Activated T-cell treated with anti-CD3 and anti-CD28 coated beads for 24 hours (primary cell): ENCODE results near the gene PBLD.
"Not testable (repeated sequence)": the region's sequence is repeated elsewhere in the genome, so short reads cannot be mapped to it uniquely, and the experiment has no call there.

ENCODE experiments used
- DNase-seq: peaks from one replicate; pipeline ENCODE4 v3.0.0-alpha.2; 2020; ENCODE audit warnings: low read depth

PBLD gene

DNA sequence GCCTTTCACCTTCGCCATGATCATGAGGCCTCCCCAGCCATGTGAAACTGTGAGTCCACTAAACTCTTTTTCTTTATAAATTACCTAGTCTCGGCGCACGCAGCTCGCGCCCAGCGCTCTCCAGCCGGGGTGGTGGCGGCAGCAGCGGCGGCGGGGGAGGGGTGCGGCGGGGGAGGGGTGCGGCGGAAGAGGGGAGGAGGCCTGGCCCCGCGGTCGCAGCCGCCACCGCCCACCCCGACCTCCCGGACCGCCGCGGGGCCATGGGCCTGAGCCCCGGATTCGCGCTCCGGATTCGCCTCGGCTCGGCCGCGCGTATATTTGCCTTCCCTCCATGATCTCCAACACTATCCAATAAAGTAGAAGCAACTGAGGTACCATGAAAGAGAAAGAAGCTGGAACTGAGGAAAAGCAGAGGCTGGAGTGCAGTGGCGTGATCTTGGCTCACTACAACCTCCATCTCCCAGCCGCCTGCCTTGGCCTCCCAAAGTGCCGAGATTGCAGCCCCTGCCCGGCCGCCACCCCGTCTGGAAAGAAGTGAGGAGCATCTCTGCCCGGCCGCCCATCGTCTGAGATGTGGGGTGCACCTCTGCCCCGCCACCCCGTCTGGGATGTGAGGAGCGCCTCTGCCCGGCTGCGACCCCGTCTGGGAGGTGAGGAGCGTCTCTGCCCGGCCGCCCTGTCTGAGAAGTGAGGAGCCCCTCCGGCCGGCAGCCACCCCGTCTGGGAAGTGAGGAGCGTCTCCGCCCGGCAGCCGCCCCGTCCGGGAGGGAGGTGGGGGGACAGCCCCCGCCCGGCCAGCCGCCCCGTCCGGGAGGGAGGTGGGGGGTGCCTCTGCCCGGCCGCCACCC is 53.6 kb downstream of the PBLD start:
- not testable (repeated sequence) for DNase-seq

DNA sequence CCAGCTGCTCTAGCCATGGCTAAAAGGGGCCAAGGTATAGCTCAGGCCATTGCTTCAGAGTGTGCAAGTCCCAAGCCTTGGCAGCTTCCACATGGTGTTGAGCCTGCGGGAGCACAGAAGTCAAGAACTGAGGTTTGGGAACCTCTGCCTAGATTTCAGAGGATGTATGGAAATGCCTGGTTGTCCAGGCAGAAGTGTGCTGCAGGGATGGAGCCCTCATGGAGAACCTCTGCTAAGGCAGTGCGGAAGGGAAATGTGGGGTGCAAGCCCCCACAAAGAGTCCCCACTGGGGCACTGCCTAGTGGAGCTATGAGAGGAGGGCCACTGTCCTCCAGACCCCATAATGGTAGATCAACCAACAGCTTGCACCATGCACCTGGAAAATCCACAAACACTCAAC is 54.9 kb downstream of the PBLD start:
- not testable (repeated sequence) for DNase-seq

- DNase-seq: no peak
These were observed 56.5 kb downstream of the PBLD start for GRCh38 chr10:68276224-68276623.

DNA sequence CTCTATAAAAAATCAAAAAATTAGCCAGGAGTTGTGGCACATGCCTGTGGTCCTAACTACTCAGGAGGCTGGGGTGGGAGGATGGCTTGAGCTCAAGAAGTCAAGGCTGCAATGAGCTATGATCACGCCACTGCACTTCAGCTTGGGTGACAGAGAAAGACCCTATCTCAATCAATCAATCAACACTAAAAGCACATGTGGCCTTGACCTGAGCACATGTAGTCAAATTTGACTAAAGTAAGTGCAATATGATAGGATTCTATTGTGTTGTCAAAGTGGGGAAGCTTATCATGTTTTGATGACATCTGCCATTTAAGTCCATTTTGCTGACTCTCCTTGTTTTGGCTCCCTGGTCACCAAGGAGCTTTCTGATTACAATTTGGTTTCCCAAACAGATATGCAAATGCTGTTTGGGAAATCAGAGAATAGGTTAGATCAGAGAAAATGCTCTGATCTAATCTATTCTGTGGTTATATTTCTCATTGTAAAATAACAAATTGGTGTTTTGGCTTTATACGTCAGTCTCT is 57.1 kb downstream of the PBLD start:
- no peak for DNase-seq

DNA sequence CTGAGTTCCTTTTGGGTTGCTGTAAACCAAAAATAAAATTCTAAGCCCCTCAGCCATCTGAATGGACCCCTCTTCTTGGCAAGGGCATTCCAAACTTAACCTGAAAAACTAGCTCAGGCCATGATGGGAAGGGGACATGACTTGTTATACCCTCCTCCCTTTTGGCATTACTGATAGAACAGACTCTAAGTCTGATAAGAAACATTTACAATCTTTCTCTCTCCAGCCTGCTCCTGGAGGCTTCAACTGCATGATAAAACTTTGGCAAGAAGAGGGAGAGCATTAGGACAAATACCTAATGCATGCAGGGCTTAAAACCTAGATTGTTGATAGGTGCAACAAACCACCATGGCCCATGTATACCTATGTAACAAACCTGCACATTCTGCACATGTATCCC is 59.9 kb downstream of the PBLD start:
- no peak for DNase-seq

DNA sequence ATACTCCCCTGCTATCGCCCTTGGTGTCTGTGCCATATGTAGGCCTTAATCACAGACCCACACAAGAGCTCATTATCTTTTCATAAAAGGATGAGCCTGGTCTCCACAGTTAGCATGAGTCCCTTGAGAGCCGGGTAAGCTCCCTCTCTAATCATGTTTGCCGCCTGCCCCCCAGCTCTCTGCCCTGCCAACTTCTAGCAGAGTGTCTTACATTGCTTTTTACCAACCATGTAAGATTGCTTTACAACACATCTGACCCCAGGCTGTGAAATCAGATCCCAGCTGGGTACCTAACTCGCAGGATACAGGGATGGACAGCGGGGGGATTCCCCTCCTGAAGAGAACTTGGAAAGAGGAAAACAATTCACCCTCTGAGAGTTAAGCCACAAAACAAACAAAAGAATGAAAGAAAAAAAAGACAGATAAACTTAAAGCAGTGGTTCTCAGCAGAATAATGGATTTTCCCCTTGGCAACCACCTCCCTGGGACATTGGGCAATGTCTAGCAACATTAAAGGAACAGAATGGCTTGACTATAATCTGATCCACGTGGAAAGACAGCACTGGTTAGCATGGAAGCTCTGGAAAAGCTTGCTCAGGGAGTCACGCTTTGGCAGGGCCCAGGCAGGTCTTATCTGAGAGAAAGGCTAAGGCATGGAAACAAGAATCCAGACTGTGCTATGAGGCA is 61.4 kb downstream of the PBLD start:
- DNase-seq: no peak

GRCh38 chr10:68269562-68270290 is 63.0 kb downstream of the PBLD start:
- no peak for DNase-seq

DNA sequence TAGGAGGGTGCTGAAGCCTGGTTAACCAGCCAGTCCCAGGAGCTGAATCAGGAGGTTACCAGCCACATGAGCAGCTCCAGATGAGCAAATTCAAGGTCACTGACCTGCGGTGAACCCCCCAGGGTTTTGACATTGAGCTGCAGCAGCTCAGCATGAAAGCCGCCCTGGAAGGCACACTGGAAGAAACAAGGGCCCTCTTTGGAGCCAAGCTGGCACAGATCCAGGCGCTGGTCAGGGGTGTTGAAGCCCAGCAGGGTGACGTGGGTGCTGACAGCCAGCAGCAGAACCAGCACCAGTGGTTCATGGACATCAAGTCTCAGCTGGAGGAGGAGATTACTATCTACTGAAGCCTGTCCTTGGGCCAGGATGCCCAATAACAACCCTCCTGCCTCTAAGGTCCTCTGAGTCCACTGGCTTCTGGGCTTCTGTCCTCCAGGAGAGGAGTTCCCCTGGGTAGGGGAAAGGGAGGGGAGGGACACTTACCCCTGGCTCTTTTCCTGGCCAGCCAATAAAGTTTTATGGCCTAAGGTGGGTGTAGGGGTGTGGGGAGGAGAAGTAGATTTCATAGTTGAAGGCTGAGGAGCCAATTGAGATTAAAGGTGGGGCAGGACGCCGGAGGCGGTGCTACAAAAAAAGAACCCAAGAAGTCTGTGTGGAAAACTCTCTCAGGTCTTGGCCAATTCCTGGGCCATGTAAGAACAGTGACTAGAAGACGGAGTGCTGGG is 71.4 kb downstream of the PBLD start:
- DNase-seq: no peak

DNA sequence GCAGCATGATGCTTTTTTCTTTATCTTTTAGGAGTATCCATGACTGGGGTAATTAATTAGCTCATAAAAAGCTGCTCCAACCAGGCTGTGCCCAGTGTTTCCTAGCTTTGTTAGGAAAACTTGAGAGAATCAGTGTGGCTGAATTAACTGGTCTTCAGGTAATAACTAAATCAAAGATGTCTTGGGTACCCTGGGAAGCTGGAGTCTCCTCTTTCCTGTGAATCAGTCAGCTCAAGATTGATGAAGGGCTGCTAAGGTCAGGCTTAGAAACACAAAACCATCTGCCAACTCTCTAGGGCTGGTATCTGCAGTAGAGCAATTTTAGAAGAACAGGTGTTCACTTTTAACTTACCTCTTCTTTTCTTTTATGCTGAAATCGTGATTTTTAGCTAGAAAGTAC is 79.4 kb downstream of the PBLD start:
- DNase-seq: no peak

DNA sequence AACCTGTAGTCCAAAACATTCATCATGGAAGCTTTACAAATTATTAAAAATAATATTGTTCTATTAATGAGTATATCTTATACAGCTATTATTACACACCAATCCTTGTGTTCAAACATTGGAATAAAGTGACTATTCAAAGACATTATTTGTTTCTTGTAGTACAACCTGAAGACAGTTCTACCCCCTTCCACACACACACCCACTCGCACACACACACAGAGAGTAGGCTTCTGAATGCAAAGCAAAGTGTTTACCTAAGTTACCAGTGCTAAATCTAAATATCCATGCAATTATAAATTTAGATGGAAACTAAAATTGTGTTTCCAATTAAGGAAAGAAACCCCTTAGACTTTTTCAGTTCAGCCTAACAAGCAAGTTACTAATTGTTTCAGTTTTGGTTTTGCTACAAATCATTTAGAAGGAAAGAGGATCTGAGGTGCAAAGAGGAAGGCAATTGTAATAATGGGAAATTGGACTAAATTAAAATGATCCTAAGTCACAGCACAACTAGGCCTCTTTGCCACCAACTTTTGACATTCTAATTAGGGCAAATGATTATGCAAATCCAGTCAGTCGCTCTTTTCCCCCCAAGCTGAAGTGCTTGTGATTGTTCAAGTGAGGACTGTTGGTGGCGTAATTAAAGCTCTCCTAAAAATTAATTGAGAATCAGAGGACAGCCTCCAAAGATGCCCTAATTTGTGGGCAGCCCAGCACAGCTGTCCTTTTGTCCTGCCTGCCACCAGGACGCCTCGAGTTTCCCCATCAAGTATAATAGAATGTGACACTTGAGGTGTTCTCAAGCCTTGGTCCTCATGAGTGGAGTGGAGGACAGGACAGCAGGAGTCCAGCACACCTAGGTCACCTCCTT is 80.9 kb downstream of the PBLD start:
- DNase-seq: no peak

- DNase-seq: no peak
These were observed 81.6 kb downstream of the PBLD start for GRCh38 chr10:68251151-68251550.

DNA sequence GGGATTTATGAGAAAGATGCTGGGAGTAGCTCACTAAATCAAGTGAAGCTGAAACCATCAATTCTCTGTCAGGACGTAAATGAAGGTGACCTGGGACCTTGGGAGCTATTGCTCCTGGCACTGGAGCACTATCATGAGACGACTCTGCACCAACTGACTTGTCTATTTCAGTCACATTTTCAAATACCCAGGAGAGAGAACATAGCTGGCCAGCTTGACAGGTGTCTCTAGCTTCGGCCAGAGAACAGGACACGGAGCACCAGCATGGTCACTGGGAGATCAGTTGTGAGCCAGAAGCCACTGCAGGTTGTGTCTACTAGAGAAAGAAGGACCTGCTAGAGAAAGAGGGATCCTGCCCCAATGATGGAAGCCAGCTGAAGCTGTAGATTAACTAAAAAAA is 83.4 kb downstream of the PBLD start:
- no peak for DNase-seq

DNA sequence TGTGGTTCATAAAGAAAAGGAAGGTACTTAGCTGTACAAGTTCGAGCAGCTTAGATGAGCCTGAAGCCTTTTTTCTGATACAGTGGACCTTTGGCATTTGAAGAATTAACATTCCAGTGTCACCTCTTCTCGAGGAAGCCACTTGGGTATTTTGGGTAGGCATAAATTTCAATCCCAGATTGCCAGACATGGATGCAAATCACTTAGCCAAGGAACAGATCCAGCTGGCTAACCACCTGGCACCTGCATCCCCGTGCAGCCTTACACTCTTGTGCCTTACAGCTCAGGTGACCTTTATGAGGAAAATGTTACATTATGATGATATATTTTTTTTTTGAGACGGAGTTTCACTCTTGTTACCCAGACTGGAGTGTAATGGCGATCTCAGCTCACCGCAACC is 84.8 kb downstream of the PBLD start:
- DNase-seq: no peak

DNA sequence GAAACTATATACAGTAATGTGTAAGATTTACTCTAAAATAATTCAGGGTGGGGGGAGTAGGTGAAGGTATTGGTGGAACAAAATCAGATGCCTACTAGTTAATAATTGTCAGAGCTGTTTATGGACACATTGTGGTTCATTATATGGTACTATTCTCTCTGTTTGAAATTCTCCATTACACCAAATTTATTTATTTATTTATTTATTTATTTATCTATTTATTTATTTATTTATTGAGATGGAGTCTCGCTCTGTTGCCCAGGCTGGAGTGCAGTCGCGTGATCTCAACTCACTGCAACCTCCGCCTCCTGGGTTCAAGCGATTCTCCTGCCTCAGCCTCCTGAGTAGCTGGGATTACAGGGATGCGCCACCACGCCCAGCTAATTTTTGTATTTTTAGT is 86.3 kb downstream of the PBLD start:
- DNase-seq: not testable (repeated sequence)

DNA sequence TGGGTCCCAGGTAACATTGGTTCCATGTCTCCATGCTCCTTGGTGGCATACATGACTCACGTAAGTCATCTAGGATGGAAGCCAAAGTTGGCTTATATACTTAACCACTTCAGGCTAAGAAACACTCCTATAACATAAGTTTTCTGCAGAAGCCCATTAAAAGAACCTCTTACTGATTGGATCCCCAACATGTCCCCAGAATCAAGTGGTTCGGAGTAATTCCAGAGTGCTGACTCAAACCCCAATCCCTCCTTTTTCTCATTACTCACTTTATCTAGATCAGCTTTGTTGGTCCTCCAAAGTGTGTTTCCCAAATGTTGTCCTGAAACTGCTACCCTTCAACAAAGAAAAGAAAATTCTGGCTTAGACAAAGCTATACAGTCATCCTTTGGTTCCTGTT is 90.7 kb downstream of the PBLD start:
- DNase-seq: no peak

DNA sequence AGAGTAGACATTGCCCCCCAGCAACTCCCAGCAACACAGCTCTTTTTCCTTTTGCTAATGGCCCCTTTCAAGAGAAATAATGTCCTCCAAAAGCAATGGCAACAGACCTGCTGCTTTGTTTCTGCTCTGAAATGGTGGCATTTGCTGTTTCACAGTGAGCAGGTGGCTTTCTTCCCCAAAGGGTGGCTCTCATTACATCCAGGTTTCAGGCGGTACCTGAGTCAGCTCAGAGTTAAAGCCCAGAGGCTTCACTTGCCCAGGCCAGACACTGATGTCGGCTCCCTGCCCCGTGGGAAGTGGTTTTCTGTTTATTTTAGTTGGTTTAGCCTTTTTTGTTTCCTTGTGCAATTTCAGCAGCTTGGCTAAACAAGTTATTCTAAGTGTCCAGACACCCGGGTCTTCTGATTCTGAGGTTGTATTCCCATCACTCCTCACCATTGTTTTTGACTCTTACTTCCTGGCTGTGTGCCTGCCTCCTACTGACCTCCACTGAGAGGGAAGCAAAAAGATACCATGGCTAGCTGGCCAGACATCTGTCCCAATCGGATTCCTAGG is 93.1 kb downstream of the PBLD start:
- no peak for DNase-seq

GRCh38 chr10:68239069-68239468 is 93.7 kb downstream of the PBLD start:
- no peak for DNase-seq

DNA sequence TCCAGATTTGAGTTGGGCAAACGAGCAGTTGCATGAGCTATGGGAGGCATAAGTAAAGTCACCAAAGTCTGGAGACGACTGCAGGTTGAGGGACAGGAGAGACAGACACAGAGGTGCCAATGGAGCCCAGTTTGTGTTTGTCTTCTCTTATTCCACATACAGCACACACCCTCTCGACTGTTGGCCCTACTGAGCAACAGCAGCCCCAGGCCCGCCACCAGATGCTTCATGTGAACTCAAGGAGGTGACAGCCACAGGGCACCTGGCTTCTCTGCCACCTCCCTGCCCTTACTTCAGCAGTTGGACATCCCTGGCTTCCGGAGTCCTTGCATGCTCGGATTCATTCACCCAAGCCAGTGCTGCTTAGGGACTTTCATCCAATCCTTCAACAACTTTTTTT is 94.4 kb downstream of the PBLD start:
- no peak for DNase-seq

- no peak for DNase-seq
These were observed 95.6 kb downstream of the PBLD start for GRCh38 chr10:68237173-68237572.

- no peak for DNase-seq
These were observed 97.1 kb downstream of the PBLD start for GRCh38 chr10:68235581-68235980.

- no peak for DNase-seq
These were observed 97.6 kb downstream of the PBLD start for GRCh38 chr10:68235111-68235510.
